Neural cell (in vitro differentiated cells): Measurements from ENCODE around the gene GGCX. TPM values are rescaled to one million over a fixed set of nuclear protein-coding genes. Genes with fewer than 3 reads are reported as not detected.
"Not testable (repeated sequence)": the region's sequence is repeated elsewhere in the genome, so short reads cannot be mapped to it uniquely, and the experiment has no call there.

ENCODE experiments used
- H2AFZ ChIP-seq: fragments of 200-600, 300-800 bp; sonication (generic), shearing (Covaris generic); 2 replicates; pipeline ENCODE4 v1.6.0; 2014; ENCODE audit warnings: low read depth, mild to moderate bottlenecking, antibody characterized with exemption, low read length, moderate library complexity
- H3F3A ChIP-seq: fragments of 200-600 bp; shearing (Covaris generic); 2 replicates; pipeline ENCODE4 v1.6.1; 2016; ENCODE audit warnings: mild to moderate bottlenecking, moderate library complexity, mixed read lengths, antibody characterized with exemption, low read length; ENCODE audit not compliant: insufficient read depth, poor library complexity, severe bottlenecking
- H3K27ac ChIP-seq: fragments of 200-600, 300-800 bp; sonication (generic), shearing (Covaris generic); 2 replicates; pipeline ENCODE4 v1.5.1; 2014; ENCODE audit warnings: mild to moderate bottlenecking, low read length, moderate library complexity
- H3K27me3 ChIP-seq: fragments of 300-800, 200-600 bp; sonication (generic), shearing (Covaris generic); 2 replicates; pipeline ENCODE4 v1.6.0; 2014; ENCODE audit warnings: mild to moderate bottlenecking, low read depth, low read length, moderate library complexity; ENCODE audit not compliant: insufficient read depth
- H3K36me3 ChIP-seq: fragments of 300-800, 200-600 bp; sonication (generic), shearing (Covaris generic); 2 replicates; pipeline ENCODE4 v1.5.1; 2014; ENCODE audit warnings: mild to moderate bottlenecking, antibody characterized with exemption, low read length, moderate library complexity; ENCODE audit not compliant: insufficient read depth
- H3K4me2 ChIP-seq: fragments of 300-800, 200-600 bp; sonication (generic), shearing (Covaris generic); 2 replicates; pipeline ENCODE4 v1.6.0; 2014; ENCODE audit warnings: mild to moderate bottlenecking, low read length
- H3K4me3 ChIP-seq: fragments of 300-800, 200-600 bp; sonication (generic), shearing (Covaris generic); 2 replicates; pipeline ENCODE4 v1.5.1; 2014; ENCODE audit warnings: mild to moderate bottlenecking, low read length, moderate library complexity
- H3K79me2 ChIP-seq: fragments of 200-600 bp; shearing (Covaris generic); replicated peaks from 2 replicates; pipeline ENCODE4 v1.6.0; 2014; ENCODE audit warnings: mild to moderate bottlenecking, low read length, moderate library complexity; ENCODE audit not compliant: insufficient read depth
- H3K9ac ChIP-seq: fragments of 300-800, 200-600 bp; sonication (generic), shearing (Covaris generic); 2 replicates; pipeline ENCODE4 v1.6.1; 2016; ENCODE audit warnings: mild to moderate bottlenecking, low read length, mixed read lengths
- H3K9me2 ChIP-seq: fragments of 200-600 bp; shearing (Covaris generic); 2 replicates; pipeline ENCODE4 v1.6.1; 2016; ENCODE audit warnings: mild to moderate bottlenecking, low read length, mixed read lengths; ENCODE audit not compliant: insufficient read depth
- H3K9me3 ChIP-seq: fragments of 200-600, 300-800 bp; sonication (generic), shearing (Covaris generic); 2 replicates; pipeline ENCODE4 v1.6.1; 2016; ENCODE audit warnings: mild to moderate bottlenecking, mixed run types, low read length, moderate library complexity, mixed read lengths
- H4K20me1 ChIP-seq: fragments of 200-600 bp; shearing (Covaris generic); 2 replicates; pipeline ENCODE4 v1.6.1; 2016; ENCODE audit warnings: mild to moderate bottlenecking, mixed run types; ENCODE audit not compliant: insufficient read depth
- CTCF ChIP-seq: fragments of 450-650 bp; IDR thresholded peaks from 2 replicates; pipeline ENCODE4 v1.5.1; 2014; ENCODE audit warnings: antibody characterized with exemption, mild to moderate bottlenecking, moderate library complexity; ENCODE audit not compliant: poor library complexity, severe bottlenecking
- EP300 ChIP-seq: fragments of 450-650 bp; conservative IDR thresholded peaks from 2 replicates; pipeline ENCODE4 v1.6.1; 2014; ENCODE audit warnings: antibody characterized with exemption, mild to moderate bottlenecking, moderate library complexity; ENCODE audit not compliant: poor library complexity, severe bottlenecking
- EZH2 ChIP-seq: fragments of 200-600, 300-800 bp; shearing (Covaris generic), sonication (generic); IDR thresholded peaks from 2 replicates; pipeline ENCODE4 v1.6.1; 2014; ENCODE audit warnings: antibody characterized with exemption, low read length, borderline replicate concordance, mild to moderate bottlenecking; ENCODE audit not compliant: insufficient read depth, poor library complexity, severe bottlenecking
- MXI1 ChIP-seq: fragments of 450-650 bp; conservative IDR thresholded peaks from 2 replicates; pipeline ENCODE4 v1.6.1; 2014; ENCODE audit warnings: antibody characterized with exemption, mild to moderate bottlenecking; ENCODE audit not compliant: poor library complexity, severe bottlenecking
- POLR2AphosphoS5 ChIP-seq: IDR thresholded peaks from 2 replicates; pipeline ENCODE4 v1.6.1; 2012
- RAD21 ChIP-seq: fragments of 450-650 bp; conservative IDR thresholded peaks from 2 replicates; pipeline ENCODE4 v1.6.1; 2014; ENCODE audit warnings: antibody characterized with exemption, mild to moderate bottlenecking, moderate library complexity
- REST ChIP-seq: IDR thresholded peaks from 2 replicates; pipeline ENCODE4 v1.6.1; 2012; ENCODE audit warnings: borderline replicate concordance
- SMC3 ChIP-seq: fragments of 450-650 bp; conservative IDR thresholded peaks from 2 replicates; pipeline ENCODE4 v1.6.1; 2014; ENCODE audit warnings: antibody characterized with exemption, mild to moderate bottlenecking, moderate library complexity; ENCODE audit not compliant: poor library complexity
- TAF1 ChIP-seq: IDR thresholded peaks from 2 replicates; pipeline ENCODE4 v1.6.1; 2012; ENCODE audit warnings: low read depth
- polyA plus RNA-seq: library from polyadenylated mRNA; depleted of rRNA; stranded (reverse); fragments of >200 nt; gene quantifications from 2 replicates; pipeline ENCODE4 v1.2.3, GENCODE V29; 2014

Gene GGCX
- polyA plus RNA-seq, 1 donor from 2014 or later: 41.4 TPM

GRCh38 chr2:85604568-85605339, 43.5 kb upstream of the GGCX start:
- no peak overlapping the region for H3K4me2 ChIP-seq
- H3F3A ChIP-seq: no peaks in the 10 kb centered on the region
- H4K20me1 ChIP-seq: no peaks in the 10 kb centered on the region
- no peak overlapping the region for H2AFZ ChIP-seq
- H3K9me3 ChIP-seq: no peaks in the 10 kb centered on the region
- TF ChIP-seq CTCF: no peak
- no peak for TF ChIP-seq REST
- no peak for TF ChIP-seq POLR2AphosphoS5
- TF ChIP-seq SMC3: no peak
- no peak for TF ChIP-seq MXI1
- TF ChIP-seq EP300: no peak
- no peak for TF ChIP-seq TAF1
- TF ChIP-seq RAD21: no peak
- no peak for TF ChIP-seq EZH2
- H3K27ac ChIP-seq: no peak overlapping the region
- H3K9ac ChIP-seq: no peak overlapping the region
- no peaks in the 10 kb centered on the region for H3K9me2 ChIP-seq
- no peaks in the 10 kb centered on the region for H3K79me2 ChIP-seq
- no peak overlapping the region for H3K4me3 ChIP-seq
- no peaks in the 10 kb centered on the region for H3K27me3 ChIP-seq
- H3K36me3 ChIP-seq: peaks cover 7% of the 10 kb centered on the region

- H3K36me3 ChIP-seq, H3K9me2 ChIP-seq, H3K79me2 ChIP-seq, H3K9me3 ChIP-seq, H3K4me2 ChIP-seq, H2AFZ ChIP-seq, H3F3A ChIP-seq, H3K27ac ChIP-seq, H3K9ac ChIP-seq, H4K20me1 ChIP-seq, H3K27me3 ChIP-seq: not testable (repeated sequence)
- H3K4me3 ChIP-seq: peak overlapping the region; percentile 77
Measured at GRCh38 chr2:85604133-85604444, 42.8 kb upstream of the GGCX start.
